IPS-18a (cell line): ENCODE measurements around the gene ACSS2.

Experiments used
- H3K27ac ChIP-seq: one replicate; pipeline ENCODE4 v1.5.1; 2013; ENCODE audit warnings: low read length
- H3K27me3 ChIP-seq: one replicate; pipeline ENCODE4 v1.6.1; 2013; ENCODE audit warnings: mild to moderate bottlenecking, low read length; ENCODE audit not compliant: control insufficient read depth, insufficient read depth
- H3K36me3 ChIP-seq: one replicate; pipeline ENCODE4 v1.6.1; 2013; ENCODE audit warnings: low read depth, low read length; ENCODE audit not compliant: control insufficient read depth
- H3K4me1 ChIP-seq: one replicate; pipeline ENCODE4 v1.6.1; 2013; ENCODE audit warnings: low read depth, low read length; ENCODE audit not compliant: control insufficient read depth
- H3K4me3 ChIP-seq: one replicate; pipeline ENCODE4 v1.5.1; 2013; ENCODE audit warnings: low read length
- H3K9ac ChIP-seq: one replicate; pipeline ENCODE4 v1.6.1; 2013; ENCODE audit warnings: mild to moderate bottlenecking, low read length, moderate library complexity
- H3K9me3 ChIP-seq: one replicate; pipeline ENCODE4 v1.6.1; 2013; ENCODE audit warnings: low read depth, low read length; ENCODE audit not compliant: control insufficient read depth

ACSS2 gene

GRCh38 chr20:34920055-34920454 is 43.6 kb downstream of the ACSS2 start:
- Histone ChIP-seq H3K4me3 (no peak overlapping the region), H3K9me3 (no peaks in the 10 kb centered on the region), H3K36me3 (peaks cover 6% of the 10 kb centered on the region), H3K27ac (no peak overlapping the region), H3K9ac (no peak overlapping the region), H3K4me1 (no peaks in the 10 kb centered on the region), H3K27me3 (no peaks in the 10 kb centered on the region)

- no peak overlapping the region for H3K27ac ChIP-seq
- H3K36me3 ChIP-seq = peaks cover 9% of the 10 kb centered on the region
- no peaks in the 10 kb centered on the region for H3K4me1 ChIP-seq
- no peak overlapping the region for H3K9ac ChIP-seq
- no peak overlapping the region for H3K4me3 ChIP-seq
- no peaks in the 10 kb centered on the region for H3K27me3 ChIP-seq
- no peaks in the 10 kb centered on the region for H3K9me3 ChIP-seq
Observed at GRCh38 chr20:34921436-34921835, 45.0 kb downstream of the ACSS2 start.

GRCh38 chr20:34922654-34923381 is 46.4 kb downstream of the ACSS2 start:
- Histone ChIP-seq H3K27ac (no peak overlapping the region), H3K4me3 (no peak overlapping the region), H3K9ac (no peak overlapping the region), H3K9me3 (no peaks in the 10 kb centered on the region), H3K27me3 (no peaks in the 10 kb centered on the region), H3K4me1 (no peaks in the 10 kb centered on the region), H3K36me3 (peaks cover 9% of the 10 kb centered on the region)

GRCh38 chr20:34923414-34923813 is 47.0 kb downstream of the ACSS2 start:
- Histone ChIP-seq H3K36me3 (peaks cover 15% of the 10 kb centered on the region), H3K9ac (no peak overlapping the region), H3K4me1 (no peaks in the 10 kb centered on the region), H3K9me3 (no peaks in the 10 kb centered on the region), H3K27me3 (no peaks in the 10 kb centered on the region), H3K27ac (no peak overlapping the region), H3K4me3 (no peak overlapping the region)

- no peak overlapping the region for H3K27ac ChIP-seq
- H3K9me3 ChIP-seq = no peaks in the 10 kb centered on the region
- H3K36me3 ChIP-seq = peaks cover 27% of the 10 kb centered on the region
- H3K4me1 ChIP-seq = no peaks in the 10 kb centered on the region
- H3K4me3 ChIP-seq = no peak overlapping the region
- no peak overlapping the region for H3K9ac ChIP-seq
- H3K27me3 ChIP-seq = no peaks in the 10 kb centered on the region
Observed at GRCh38 chr20:34925341-34925740, 48.9 kb downstream of the ACSS2 start.

GRCh38 chr20:34925981-34926380 is 49.6 kb downstream of the ACSS2 start:
- H3K9ac ChIP-seq = no peak overlapping the region
- H3K27ac ChIP-seq = no peak overlapping the region
- H3K4me3 ChIP-seq = no peak overlapping the region
- H3K27me3 ChIP-seq = no peaks in the 10 kb centered on the region
- no peaks in the 10 kb centered on the region for H3K4me1 ChIP-seq
- no peaks in the 10 kb centered on the region for H3K9me3 ChIP-seq
- peaks cover 27% of the 10 kb centered on the region for H3K36me3 ChIP-seq

GRCh38 chr20:34926581-34926980 is 50.2 kb downstream of the ACSS2 start:
- Histone ChIP-seq H3K4me3 (no peak overlapping the region), H3K9me3 (no peaks in the 10 kb centered on the region), H3K9ac (no peak overlapping the region), H3K36me3 (peaks cover 31% of the 10 kb centered on the region), H3K4me1 (no peaks in the 10 kb centered on the region), H3K27ac (no peak overlapping the region), H3K27me3 (no peaks in the 10 kb centered on the region)

GRCh38 chr20:34927736-34928135 is 51.3 kb downstream of the ACSS2 start:
- no peaks in the 10 kb centered on the region for H3K9me3 ChIP-seq
- no peaks in the 10 kb centered on the region for H3K27me3 ChIP-seq
- H3K4me3 ChIP-seq = no peak overlapping the region
- H3K27ac ChIP-seq = no peak overlapping the region
- no peak overlapping the region for H3K9ac ChIP-seq
- H3K4me1 ChIP-seq = no peaks in the 10 kb centered on the region
- H3K36me3 ChIP-seq = peaks cover 39% of the 10 kb centered on the region

GRCh38 chr20:34928411-34928810 is 52.0 kb downstream of the ACSS2 start:
- no peak overlapping the region for H3K9ac ChIP-seq
- H3K27me3 ChIP-seq = no peaks in the 10 kb centered on the region
- H3K36me3 ChIP-seq = peaks cover 41% of the 10 kb centered on the region
- H3K4me3 ChIP-seq = no peak overlapping the region
- H3K9me3 ChIP-seq = no peaks in the 10 kb centered on the region
- no peak overlapping the region for H3K27ac ChIP-seq
- H3K4me1 ChIP-seq = no peaks in the 10 kb centered on the region

GRCh38 chr20:34931771-34932170 is 55.4 kb downstream of the ACSS2 start:
- Histone ChIP-seq H3K4me1 (no peaks in the 10 kb centered on the region), H3K4me3 (no peak overlapping the region), H3K27ac (no peak overlapping the region), H3K9me3 (no peaks in the 10 kb centered on the region), H3K36me3 (peaks cover 52% of the 10 kb centered on the region), H3K9ac (no peak overlapping the region), H3K27me3 (no peaks in the 10 kb centered on the region)

GRCh38 chr20:34938466-34939163 is 62.2 kb downstream of the ACSS2 start:
- Histone ChIP-seq H3K4me3 (no peak overlapping the region), H3K27me3 (no peaks in the 10 kb centered on the region), H3K9ac (no peak overlapping the region), H3K36me3 (peaks cover 36% of the 10 kb centered on the region), H3K27ac (no peak overlapping the region), H3K4me1 (no peaks in the 10 kb centered on the region), H3K9me3 (no peaks in the 10 kb centered on the region)

- H3K27me3 ChIP-seq = no peaks in the 10 kb centered on the region
- H3K36me3 ChIP-seq = peaks cover 39% of the 10 kb centered on the region
- no peak overlapping the region for H3K4me3 ChIP-seq
- no peaks in the 10 kb centered on the region for H3K9me3 ChIP-seq
- H3K9ac ChIP-seq = no peak overlapping the region
- H3K4me1 ChIP-seq = no peaks in the 10 kb centered on the region
- H3K27ac ChIP-seq = no peak overlapping the region
Observed at GRCh38 chr20:34940081-34940481, 63.7 kb downstream of the ACSS2 start.
